ENCODE measurements around the gene CD72.

GRCh38 chr9:35563791-35564197 lies 54.4 kb downstream of the CD72 start:
- TF ChIP-seq CTCF (conservative IDR thresholded peaks at IDR 0.05) (no peak), ZFX (IDR thresholded peaks at IDR 0.05) (no peak)
